Measurements from ENCODE around the gene PGS1.

The PGS1 gene

GRCh38 chr17:78362232-78362631, 16.2 kb upstream of the PGS1 start:
- DNase-seq: no peak

- no peak for DNase-seq
These were observed 15.8 kb upstream of the PGS1 start for GRCh38 chr17:78362671-78363070.

GRCh38 chr17:78364436-78365281, 13.8 kb upstream of the PGS1 start:
- DNase-seq: no peak

- DNase-seq: no peak
These were observed 12.8 kb upstream of the PGS1 start for GRCh38 chr17:78365561-78366108.

GRCh38 chr17:78366109-78366848, 12.2 kb upstream of the PGS1 start:
- no peak for DNase-seq

- no peak for DNase-seq
These were observed 11.3 kb upstream of the PGS1 start for GRCh38 chr17:78367193-78367592.

GRCh38 chr17:78368348-78368747, 10.1 kb upstream of the PGS1 start:
- no peak for DNase-seq

- DNase-seq: no peak
These were observed 9.5 kb upstream of the PGS1 start for GRCh38 chr17:78368854-78369495.

GRCh38 chr17:78369791-78370381, 8.6 kb upstream of the PGS1 start:
- DNase-seq: no peak

GRCh38 chr17:78371056-78371455, 7.4 kb upstream of the PGS1 start:
- no peak for DNase-seq

GRCh38 chr17:78372841-78373240, 5.6 kb upstream of the PGS1 start:
- no peak for DNase-seq

- no peak for DNase-seq
These were observed 4.3 kb upstream of the PGS1 start for GRCh38 chr17:78374189-78374588.

GRCh38 chr17:78374631-78375274, 3.7 kb upstream of the PGS1 start:
- DNase-seq: no peak

- no peak for DNase-seq
These were observed 2.9 kb upstream of the PGS1 start for GRCh38 chr17:78375401-78376151.

GRCh38 chr17:78376161-78376560, 2.3 kb upstream of the PGS1 start:
- no peak for DNase-seq

GRCh38 chr17:78377858-78378224, 608 bp upstream of the PGS1 start:
- DNase-seq: no peak

GRCh38 chr17:78379131-78379491, 662 bp downstream of the PGS1 start:
- DNase-seq: no peak

GRCh38 chr17:78380370-78380769, 1.9 kb downstream of the PGS1 start:
- no peak for DNase-seq

- no peak for DNase-seq
These were observed 3.3 kb downstream of the PGS1 start for GRCh38 chr17:78381601-78382232.
